H1 (cell line): ENCODE measurements around the gene TXNRD3. TPM values are rescaled to one million over a fixed set of nuclear protein-coding genes. Genes with fewer than 3 reads are reported as not detected.

Experiments
- CTCF ChIA-PET: fragments of 300-600 bp; sonication (Branson Sonifier 250); formaldehyde crosslinking; loops from one replicate; lab custom pipeline; 2021; ENCODE audit not compliant: partially characterized antibody; lab: Charles Lee
- POLR2A ChIA-PET: fragments of 300-600 bp; sonication (Branson Sonifier 250); formaldehyde crosslinking; loops from one replicate; lab custom pipeline; 2021; ENCODE audit warnings: inconsistent platforms; ENCODE audit not compliant: partially characterized antibody; lab: Charles Lee
- DNase-seq, 2 experiments: peaks; one replicate each; pipeline versions ENCODE4 v3.0.0 to v3.0.0-alpha.2; 2010 to 2022; ENCODE audit warnings: low spot score in 2 of 2, low read depth in 1 of 2, mixed read lengths in 1 of 2
- FAIRE-seq: peaks from 2 replicates; lab custom pipeline; 2011; peaks lifted over from hg19 to GRCh38; lab: Jason Lieb, UNC
- H2AFZ ChIP-seq: 2 replicates; pipeline ENCODE4 v1.8.1; 2012; ENCODE audit warnings: low read length, inconsistent platforms
- H2AK5ac ChIP-seq: 2 replicates; pipeline ENCODE4 v1.6.1; 2013; ENCODE audit warnings: low read depth, low read length
- H2BK120ac ChIP-seq: replicated peaks from 2 replicates; pipeline ENCODE3; 2013; ENCODE audit warnings: low read depth, low read length, inconsistent platforms
- H2BK12ac ChIP-seq: 2 replicates; pipeline ENCODE4 v1.6.1; 2013; ENCODE audit warnings: low read depth, low read length
- H2BK15ac ChIP-seq: 2 replicates; pipeline ENCODE4 v1.6.1; 2013; ENCODE audit warnings: low read length
- H2BK20ac ChIP-seq: 2 replicates; pipeline ENCODE4 v1.6.1; 2013; ENCODE audit warnings: low read length
- H2BK5ac ChIP-seq: 2 replicates; pipeline ENCODE4 v1.6.1; 2013; ENCODE audit warnings: low read depth, low read length
- H3K14ac ChIP-seq: 2 replicates; pipeline ENCODE4 v1.6.1; 2013; ENCODE audit warnings: inconsistent platforms; ENCODE audit not compliant: insufficient read length
- H3K18ac ChIP-seq: 2 replicates; pipeline ENCODE4 v1.6.1; 2013; ENCODE audit warnings: low read length; ENCODE audit errors: extremely low read depth
- H3K23ac ChIP-seq: 2 replicates; pipeline ENCODE4 v1.6.1; 2013; ENCODE audit warnings: inconsistent platforms; ENCODE audit not compliant: insufficient read length
- H3K23me2 ChIP-seq: 2 replicates; pipeline ENCODE4 v1.6.1; 2013; ENCODE audit warnings: low read depth, low read length
- H3K27ac ChIP-seq: 2 replicates; pipeline ENCODE4 v1.6.1; 2011; ENCODE audit warnings: low read depth, low read length, inconsistent platforms
- H3K27me3 ChIP-seq, 4 experiments: replicated peaks in 1 of 4; 1 replicate in 1 of 4; 2 replicates in 3 of 4; pipeline versions ENCODE4 v1.6.1 to v1.8.1; 2011 to 2013; ENCODE audit warnings: low read length in 3 of 4, mild to moderate bottlenecking in 3 of 4, inconsistent platforms in 2 of 4, mixed read lengths in 2 of 4, moderate library complexity in 1 of 4; ENCODE audit not compliant: control insufficient read depth in 3 of 4, insufficient read depth in 3 of 4; ENCODE audit errors: extremely low read depth in 1 of 4
- H3K36me3 ChIP-seq, 4 experiments: 2 replicates each; pipeline versions ENCODE4 v1.6.1 to v1.8.1; 2011 to 2013; ENCODE audit warnings: mild to moderate bottlenecking in 4 of 4, low read length in 3 of 4, moderate library complexity in 2 of 4, control low read depth in 1 of 4, inconsistent platforms in 1 of 4; ENCODE audit not compliant: insufficient read depth in 4 of 4, control insufficient read depth in 2 of 4
- H3K4ac ChIP-seq: replicated peaks from 2 replicates; pipeline ENCODE3; 2013; ENCODE audit warnings: low read length, low read depth, mixed read lengths, inconsistent platforms; ENCODE audit not compliant: insufficient read length
- H3K4me1 ChIP-seq, 4 experiments: replicated peaks in 1 of 4; 1 replicate in 1 of 4; 2 replicates in 3 of 4; pipeline versions ENCODE4 v1.6.1 to v1.8.1; 2011 to 2013; ENCODE audit warnings: low read length in 3 of 4, inconsistent platforms in 2 of 4, mixed read lengths in 1 of 4; ENCODE audit not compliant: insufficient read depth in 4 of 4, control insufficient read depth in 3 of 4
- H3K4me2 ChIP-seq, 2 experiments: 2 replicates each; pipeline versions ENCODE4 v1.6.1 to v1.8.1; 2011 to 2013; ENCODE audit warnings: low read depth in 2 of 2, low read length in 2 of 2, control low read depth in 1 of 2, inconsistent platforms in 1 of 2, mild to moderate bottlenecking in 1 of 2; ENCODE audit not compliant: insufficient read depth in 1 of 2
- H3K4me3 ChIP-seq, 4 experiments: fragments of 200-600, 300-600 bp in 1 of 4; sonication (generic), shearing (Covaris generic), sonication (Bioruptor Twin) in 1 of 4; 2 replicates each; pipeline versions ENCODE4 v1.5.1 to v1.8.1; 2011 to 2016; ENCODE audit warnings: low read length in 4 of 4, low read depth in 3 of 4, control low read depth in 2 of 4, inconsistent platforms in 2 of 4, mild to moderate bottlenecking in 2 of 4, mixed read lengths in 1 of 4, moderate library complexity in 1 of 4; ENCODE audit not compliant: insufficient read depth in 2 of 4; ENCODE audit errors: extremely low read depth in 1 of 4
- H3K56ac ChIP-seq: replicated peaks from 2 replicates; pipeline ENCODE3; 2013; ENCODE audit warnings: low read depth, mild to moderate bottlenecking, mixed read lengths, low read length, inconsistent platforms; ENCODE audit not compliant: insufficient read length
- H3K79me1 ChIP-seq: 2 replicates; pipeline ENCODE4 v1.6.1; 2013; ENCODE audit warnings: low read depth, low read length, control low read depth
- H3K79me2 ChIP-seq, 2 experiments: 2 replicates each; pipeline versions ENCODE4 v1.6.1 to v1.8.1; 2012 to 2013; ENCODE audit warnings: low read length in 2 of 2, mild to moderate bottlenecking in 2 of 2, inconsistent platforms in 1 of 2; ENCODE audit not compliant: insufficient read depth in 2 of 2, control insufficient read depth in 1 of 2
- H3K9ac ChIP-seq, 4 experiments: replicated peaks in 1 of 4; 1 replicate in 1 of 4; 2 replicates in 3 of 4; pipeline versions ENCODE4 v1.6.1 to v1.8.1; 2011 to 2013; ENCODE audit warnings: low read depth in 3 of 4, low read length in 3 of 4, control low read depth in 2 of 4, mild to moderate bottlenecking in 2 of 4, moderate library complexity in 2 of 4, inconsistent platforms in 1 of 4; ENCODE audit errors: extremely low read depth in 1 of 4
- H3K9me3 ChIP-seq, 2 experiments: 2 replicates each; pipeline versions ENCODE4 v1.6.1 to v1.8.1; 2012 to 2013; ENCODE audit warnings: mild to moderate bottlenecking in 2 of 2, moderate library complexity in 2 of 2, control low read depth in 1 of 2, inconsistent platforms in 1 of 2, low read depth in 1 of 2, low read length in 1 of 2, mixed read lengths in 1 of 2; ENCODE audit not compliant: insufficient read depth in 2 of 2
- H4K20me1 ChIP-seq, 2 experiments: replicated peaks in 1 of 2; 2 replicates each; pipeline versions ENCODE3 to v1.8.1; 2011 to 2013; ENCODE audit warnings: inconsistent platforms in 2 of 2, low read length in 2 of 2, mild to moderate bottlenecking in 1 of 2; ENCODE audit not compliant: insufficient read depth in 2 of 2, control insufficient read depth in 1 of 2
- H4K5ac ChIP-seq: 2 replicates; pipeline ENCODE4 v1.6.1; 2013; ENCODE audit warnings: low read length, low read depth, mixed read lengths, inconsistent platforms; ENCODE audit not compliant: insufficient read length
- H4K8ac ChIP-seq: 2 replicates; pipeline ENCODE4 v1.8.0; 2013; ENCODE audit warnings: mild to moderate bottlenecking, moderate library complexity, low read length, inconsistent platforms; ENCODE audit not compliant: insufficient read depth; ENCODE audit errors: extremely low read depth
- H4K91ac ChIP-seq: replicated peaks from 2 replicates; pipeline ENCODE3; 2013; ENCODE audit warnings: low read length, mixed read lengths, inconsistent platforms; ENCODE audit not compliant: insufficient read length
- RBBP5 ChIP-seq: IDR thresholded peaks from 2 replicates; pipeline ENCODE4 v1.7.1; 2012; ENCODE audit warnings: low read depth, mild to moderate bottlenecking, inconsistent platforms, low read length, moderate library complexity, borderline replicate concordance
- RNF2 ChIP-seq: fragments of 200-900, 300-1000 bp; sonication (generic); IDR thresholded peaks from 2 replicates; pipeline ENCODE4 v1.7.1; 2016; ENCODE audit warnings: borderline replicate concordance, low read depth, mild to moderate bottlenecking, antibody characterized with exemption, low read length; ENCODE audit not compliant: poor library complexity, severe bottlenecking; ENCODE audit errors: missing control alignments
- SP4 ChIP-seq: IDR thresholded peaks from 2 replicates; pipeline ENCODE4 v1.6.1; 2012; ENCODE audit warnings: low read length, inconsistent platforms
- TAF7 ChIP-seq: optimal IDR thresholded peaks from 2 replicates; pipeline ENCODE3; 2011; ENCODE audit warnings: low read depth, mild to moderate bottlenecking, inconsistent platforms, low read length, moderate library complexity, borderline replicate concordance
- WGBS, 2 experiments: shearing (Covaris generic) in 1 of 2; methylation state at CpG; one replicate each; pipeline versions ENCODE4 v1.1.6 to v1.1.7; 2013 to 2015; ENCODE audit warnings: low lambda C conversion rate in 2 of 2, mixed read lengths in 2 of 2, inconsistent platforms in 1 of 2, low coverage in 1 of 2, missing lambda C conversion rate in 1 of 2; ENCODE audit not compliant: insufficient replicate concordance in 2 of 2, insufficient coverage in 1 of 2, insufficient read length in 1 of 2; ENCODE audit errors: extremely low coverage in 1 of 2, missing lambda C conversion rate in 1 of 2; 5-methylcytosine and 5-hydroxymethylcytosine counted together
- polyA plus RNA-seq, 7 experiments: library from polyadenylated mRNA; depleted of rRNA in 3 of 7; stranded (reverse) in 5 of 7; unstranded in 2 of 7; fragments of >200 nt in 5 of 7; fragments of 200-250 nt in 2 of 7; gene quantifications; 1 replicate in 5 of 7; 2 replicates in 1 of 7; 4 replicates in 1 of 7; pipeline versions ENCODE4 v1.2.1 to v1.2.3, GENCODE V29; 2011 to 2013; ENCODE audit warnings: missing spikeins in 2 of 7, mixed read lengths in 2 of 7
- total RNA-seq: library from RNA; stranded (reverse); fragmentation: NEBNext Ultra II Directional; extraction: Animal tissue kit (Norgen Biotek cat#: 25700); gene quantifications from 2 replicates; pipeline ENCODE4 v1.2.1, GENCODE V29; 2021

The TXNRD3 gene
- total and polyA plus RNA-seq, 2 of the 8 experiments (the other 6 are each of a cell fraction or from before 2014, with no cell fraction given) = 3.4 to 4.3 TPM

GRCh38 chr3:126638790-126639189, 16.1 kb downstream of the TXNRD3 start:
- H2BK12ac ChIP-seq = no peak overlapping the region
- H3K9me3 ChIP-seq = no peaks in the 10 kb centered on the region
- H2BK120ac ChIP-seq = no peak overlapping the region
- ChIA-PET POLR2A (no interaction called here), CTCF (interaction anchor here (1.3 to 1.6 kb wide), 2 partner anchors 21 to 86 kb away, joined by 3 to 7 read pairs; no protein-coding TSS in a partner anchor)
- no peaks in the 10 kb centered on the region for H3K79me1 ChIP-seq
- no peak overlapping the region for H4K8ac ChIP-seq
- H3K9ac ChIP-seq = no peak overlapping the region
- H3K4me2 ChIP-seq = no peak overlapping the region
- H4K5ac ChIP-seq = no peak overlapping the region
- 95% methylated on average over 1 of the region's 1 CpG; no CpG with 5 or more reads in 1 of the 2 experiments for WGBS, 2 experiments
- no peaks in the 10 kb centered on the region for H4K20me1 ChIP-seq
- H3K23ac ChIP-seq = no peak overlapping the region
- H3K56ac ChIP-seq = no peak overlapping the region
- H3K23me2 ChIP-seq = no peaks in the 10 kb centered on the region; the same call in 1 of the 2 replicates
- H2AFZ ChIP-seq = no peak overlapping the region
- no peak overlapping the region for H2BK20ac ChIP-seq
- H3K14ac ChIP-seq = no peak overlapping the region
- H3K18ac ChIP-seq = no peak overlapping the region
- no peaks in the 10 kb centered on the region for H3K36me3 ChIP-seq
- no peak for FAIRE-seq
- no peak overlapping the region for H2BK5ac ChIP-seq
- no peaks in the 10 kb centered on the region for H3K27me3 ChIP-seq
- no peak overlapping the region for H3K4ac ChIP-seq
- H2BK15ac ChIP-seq = no peak overlapping the region
- no peak overlapping the region for H3K4me3 ChIP-seq
- no peak overlapping the region for H3K27ac ChIP-seq
- H2AK5ac ChIP-seq = no peak overlapping the region
- H3K4me1 ChIP-seq = no peaks in the 10 kb centered on the region
- DNase-seq = no peak
- no peaks in the 10 kb centered on the region for H3K79me2 ChIP-seq
- no peak overlapping the region for H4K91ac ChIP-seq
- TF ChIP-seq RNF2 (no peak), RBBP5 (no peak), TAF7 (no peak), SP4 (no peak)
